NCI-H774 (cell line): ENCODE results near the gene ASB7.

Experiments used
- DNase-seq: peaks from one replicate; lab custom pipeline; 2025; lab: John Stamatoyannopoulos, UW

The ASB7 gene

DNA sequence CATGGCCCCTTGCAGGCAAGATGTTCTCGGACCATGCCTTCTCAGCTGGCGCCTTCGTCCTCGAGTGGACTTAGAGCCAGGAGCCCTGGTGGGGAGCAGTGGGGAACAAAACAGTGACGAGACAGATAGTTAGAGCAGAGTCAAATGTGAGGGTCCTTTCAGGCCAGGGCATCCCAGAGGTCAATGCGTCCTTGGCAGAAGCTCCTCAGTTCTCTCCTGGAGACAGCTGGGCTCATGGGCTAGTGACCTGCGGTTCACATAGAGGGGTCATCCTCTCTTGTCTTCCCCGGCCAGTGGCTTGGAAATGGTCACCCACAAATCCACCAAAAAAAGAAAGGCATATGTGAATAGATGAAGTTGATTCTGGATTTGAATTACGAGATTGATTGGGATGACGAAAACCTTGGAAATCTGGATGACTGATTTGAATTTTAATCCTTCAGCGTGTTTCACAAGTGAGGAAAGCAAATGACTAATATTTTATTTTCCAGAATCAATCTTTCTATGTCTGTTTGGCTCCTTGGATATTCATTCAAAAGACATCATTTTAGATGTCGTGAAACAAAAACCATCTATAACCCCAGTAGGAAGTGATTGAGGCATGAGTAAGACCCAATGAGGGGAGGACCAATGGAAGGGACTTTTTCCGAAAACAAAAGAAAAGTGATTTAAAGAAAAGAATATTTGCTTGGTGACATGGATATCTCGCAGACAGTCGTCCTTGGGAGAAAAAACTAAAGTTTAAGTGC is 84.5 kb downstream of the ASB7 start:
- DNase-seq: no peak

GRCh38 chr15:100687582-100688141 is 85.3 kb downstream of the ASB7 start:
- no peak for DNase-seq

- no peak for DNase-seq
These were observed 86.2 kb downstream of the ASB7 start for GRCh38 chr15:100688549-100689120.

DNA sequence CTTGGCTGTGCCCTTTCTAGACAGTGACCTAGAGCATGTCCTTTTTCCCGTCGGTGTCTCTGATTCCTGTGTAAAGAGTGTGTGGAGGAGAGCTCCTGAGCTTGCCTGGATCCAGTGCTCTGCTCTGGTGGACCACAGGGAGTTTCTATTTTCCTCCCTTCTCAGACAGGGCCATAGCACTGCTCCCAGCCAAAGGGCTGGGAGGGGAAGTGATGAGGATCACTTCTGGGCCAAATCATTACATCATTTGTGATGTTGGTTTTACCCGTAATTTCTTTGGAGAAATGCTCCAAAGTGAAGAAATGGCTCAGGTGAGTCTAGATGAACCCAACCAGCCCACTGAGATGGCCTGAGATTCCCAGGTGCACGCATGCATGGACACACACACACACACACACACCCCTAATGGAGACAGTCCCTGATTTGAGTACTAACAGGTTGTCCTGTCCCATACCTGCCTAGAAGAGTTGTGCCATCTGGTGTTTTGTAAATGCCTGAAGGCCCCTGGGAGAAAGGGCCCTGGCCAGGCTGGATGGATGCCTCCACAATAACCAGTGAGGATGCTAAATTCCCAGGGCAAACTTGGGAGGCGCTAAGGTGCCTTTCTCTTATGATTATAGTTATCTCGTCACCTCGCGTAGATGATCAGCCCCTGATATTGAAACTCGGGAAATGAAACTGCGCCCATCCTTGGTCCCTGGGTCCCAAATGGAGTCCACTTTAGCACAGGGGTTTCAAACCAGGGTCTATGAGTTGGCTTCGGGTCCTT is 86.9 kb downstream of the ASB7 start:
- no peak for DNase-seq

DNA sequence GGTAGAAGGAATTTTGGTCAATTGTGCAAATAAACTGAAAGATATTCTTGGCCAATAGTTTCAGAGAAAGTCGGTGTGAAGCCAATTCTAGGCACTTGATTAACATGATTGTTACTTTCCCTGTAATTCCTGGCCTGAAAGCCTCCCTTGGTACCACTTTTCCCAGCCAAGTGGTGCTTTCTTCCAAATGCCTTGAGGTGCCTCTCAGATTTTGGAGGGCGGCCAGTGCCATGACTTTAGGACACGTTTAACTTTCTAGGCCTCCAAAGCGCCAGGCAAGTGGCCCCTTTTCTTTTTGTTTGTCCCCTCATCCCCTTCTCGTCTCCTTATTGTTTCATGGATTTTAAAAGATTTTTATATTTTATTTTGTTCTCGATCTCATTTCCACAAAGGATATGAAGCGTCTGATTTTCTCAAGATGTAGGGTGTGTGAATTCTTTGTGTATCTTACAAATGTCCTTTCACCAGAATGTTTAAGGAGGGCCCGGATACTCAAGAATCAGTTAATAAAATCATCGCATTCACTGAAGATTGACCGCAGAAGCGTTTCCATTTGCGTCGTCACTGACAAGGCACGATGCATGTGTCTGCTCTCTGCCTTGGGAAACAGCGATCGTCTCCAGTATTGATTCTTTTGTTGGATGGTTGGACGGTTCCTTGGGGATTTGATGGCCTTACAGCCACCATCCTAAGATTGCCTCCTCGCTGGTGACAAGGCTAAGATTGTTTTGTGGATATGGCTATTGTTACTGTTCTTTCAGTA is 87.8 kb downstream of the ASB7 start:
- DNase-seq: no peak

DNA sequence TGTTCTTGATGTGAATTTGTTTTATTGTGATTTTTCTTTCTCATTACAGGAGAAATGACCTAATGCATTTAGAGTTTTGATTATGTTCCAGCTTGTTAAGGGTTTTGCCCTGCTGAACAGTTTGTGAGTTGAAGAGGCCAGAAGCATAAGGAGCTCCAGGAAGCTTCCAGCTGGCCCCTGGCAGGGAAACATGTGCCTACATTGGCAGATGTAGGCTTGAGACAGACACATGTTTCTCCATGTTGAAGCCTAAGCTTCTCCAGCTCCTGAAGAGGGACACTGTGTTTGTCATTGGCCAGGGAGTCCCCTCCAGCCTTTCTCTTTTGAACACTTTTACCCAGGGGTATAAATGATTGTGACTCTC is 88.4 kb downstream of the ASB7 start:
- DNase-seq: no peak

DNA sequence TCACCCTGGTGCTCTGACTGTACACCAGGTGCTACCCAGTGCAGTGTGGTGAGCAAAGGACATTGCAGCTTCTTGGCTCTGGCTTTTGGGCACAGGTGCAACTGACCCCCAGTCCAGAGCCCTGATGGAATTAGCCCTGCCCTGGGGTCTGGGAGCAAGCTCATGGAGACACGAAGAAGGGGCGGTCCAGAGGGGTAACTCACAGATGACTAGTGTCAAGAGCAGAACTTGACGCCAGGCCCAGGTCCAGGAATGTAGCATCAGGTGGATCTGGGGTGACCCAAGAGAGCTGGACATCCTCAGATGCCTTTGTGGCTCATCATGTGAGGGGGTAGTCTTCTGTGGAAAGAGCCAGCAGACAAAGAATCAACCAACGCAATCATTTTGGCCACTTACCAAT is 88.9 kb downstream of the ASB7 start:
- no peak for DNase-seq

GRCh38 chr15:100692246-100692645 is 89.9 kb downstream of the ASB7 start:
- DNase-seq: no peak

DNA sequence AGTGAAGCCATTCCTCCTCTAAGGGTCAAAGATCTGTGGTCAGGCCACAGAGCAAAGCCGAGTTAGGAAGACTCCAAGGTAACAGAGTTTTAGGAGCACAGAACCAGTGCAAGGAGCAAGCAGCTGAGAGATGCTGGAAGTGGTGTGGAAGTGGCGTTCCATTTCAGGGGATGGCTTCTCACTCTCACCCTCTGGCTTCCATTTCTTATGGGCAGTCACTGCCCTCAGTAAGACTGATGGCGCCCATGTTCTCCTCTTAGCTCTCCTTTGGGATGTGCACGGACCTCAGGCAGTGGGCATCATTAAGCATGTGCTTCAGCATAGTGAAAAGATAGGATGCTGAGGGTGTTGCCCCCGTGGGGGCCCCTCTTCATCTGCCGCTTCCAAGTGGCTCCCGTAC is 90.3 kb downstream of the ASB7 start:
- DNase-seq: no peak

GRCh38 chr15:100693451-100693850 is 91.1 kb downstream of the ASB7 start:
- no peak for DNase-seq

- no peak for DNase-seq
These were observed 92.1 kb downstream of the ASB7 start for GRCh38 chr15:100694381-100695021.

DNA sequence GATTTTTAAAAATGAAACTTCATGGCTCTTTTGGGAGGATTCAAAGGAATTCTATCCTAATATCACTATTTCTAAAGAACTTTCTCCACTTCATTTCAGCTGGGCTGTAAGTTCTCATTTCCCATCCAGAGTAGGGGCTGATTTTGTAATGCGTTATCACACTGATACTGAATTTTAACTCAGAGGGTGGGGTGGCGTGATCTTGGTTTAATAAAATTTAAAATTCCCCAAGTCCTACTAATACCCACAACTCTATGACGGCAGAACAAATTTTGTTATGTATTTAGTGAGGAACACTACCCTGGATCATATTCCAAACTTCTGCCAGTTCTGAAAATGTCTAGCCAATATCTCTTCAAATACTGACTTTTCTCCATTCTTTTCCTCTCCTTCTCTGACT is 92.7 kb downstream of the ASB7 start:
- DNase-seq: no peak

DNA sequence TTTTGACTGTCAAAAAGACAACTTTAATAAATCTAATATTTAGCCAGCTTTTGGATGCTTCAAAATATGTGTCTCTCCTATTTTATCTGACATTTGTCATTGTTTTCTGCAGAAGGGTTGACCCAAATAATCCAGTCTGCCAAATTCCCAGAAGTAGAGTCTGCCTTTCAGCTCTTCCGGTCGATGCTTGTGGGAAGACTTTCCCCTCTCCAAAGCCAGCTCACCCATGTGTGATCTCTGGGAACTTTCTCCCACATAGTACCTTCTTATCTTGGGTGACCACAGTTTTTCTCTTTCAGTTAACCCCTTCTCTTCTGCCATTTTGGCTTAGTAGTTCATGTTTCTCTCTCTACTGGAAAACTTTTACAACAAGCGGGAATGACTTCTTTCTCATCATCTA is 94.1 kb downstream of the ASB7 start:
- no peak for DNase-seq
